NCI-H2081 (cell line): ENCODE measurements around the gene KCNJ6.
"Not testable (repeated sequence)": the region's sequence is repeated elsewhere in the genome, so short reads cannot be mapped to it uniquely, and the experiment has no call there.

ENCODE experiments used
- DNase-seq, 2 experiments: peaks; one replicate each; lab custom pipeline; 2025; lab: John Stamatoyannopoulos, UW

KCNJ6 gene

GRCh38 chr21:37734846-37735245 lies 181.4 kb downstream of the KCNJ6 start:
- no peak for DNase-seq

GRCh38 chr21:37732927-37733326 lies 183.3 kb downstream of the KCNJ6 start:
- no peak for DNase-seq

- no peak for DNase-seq
Observed at GRCh38 chr21:37724201-37724600, 192.1 kb downstream of the KCNJ6 start.

GRCh38 chr21:37717534-37717933 lies 198.7 kb downstream of the KCNJ6 start:
- DNase-seq, result no peak

- DNase-seq, result not testable (repeated sequence)
Observed at GRCh38 chr21:37712569-37712934, 203.7 kb downstream of the KCNJ6 start.

- DNase-seq, result peak; percentile 28 to 54
Observed at GRCh38 chr21:37711836-37712568, 204.3 kb downstream of the KCNJ6 start.

- peak; percentile 37 to 73 for DNase-seq
Observed at GRCh38 chr21:37711286-37711829, 204.9 kb downstream of the KCNJ6 start.

- DNase-seq, result peak; percentile 64 to 84
Observed at GRCh38 chr21:37710546-37711285, 205.5 kb downstream of the KCNJ6 start.

GRCh38 chr21:37704751-37705150 lies 211.5 kb downstream of the KCNJ6 start:
- no peak for DNase-seq

- no peak for DNase-seq
Observed at GRCh38 chr21:37702241-37702640, 214.0 kb downstream of the KCNJ6 start.

- peak; percentile 70 to 78 for DNase-seq
Observed at GRCh38 chr21:37700641-37701202, 215.5 kb downstream of the KCNJ6 start.

GRCh38 chr21:37699024-37699775 lies 217.1 kb downstream of the KCNJ6 start:
- no peak for DNase-seq

- no peak for DNase-seq
Observed at GRCh38 chr21:37696936-37697335, 219.3 kb downstream of the KCNJ6 start.

GRCh38 chr21:37695111-37695510 lies 221.1 kb downstream of the KCNJ6 start:
- no peak for DNase-seq

GRCh38 chr21:37688952-37689659 lies 227.2 kb downstream of the KCNJ6 start:
- no peak for DNase-seq

- DNase-seq, result no peak
Observed at GRCh38 chr21:37686991-37687810, 229.1 kb downstream of the KCNJ6 start.

GRCh38 chr21:37684547-37684946 lies 231.7 kb downstream of the KCNJ6 start:
- DNase-seq, result no peak

GRCh38 chr21:37684115-37684493 lies 232.2 kb downstream of the KCNJ6 start:
- no peak for DNase-seq

- no peak for DNase-seq
Observed at GRCh38 chr21:37683396-37684114, 232.7 kb downstream of the KCNJ6 start.

GRCh38 chr21:37682966-37683365 lies 233.3 kb downstream of the KCNJ6 start:
- no peak for DNase-seq
